ENCODE measurements around the gene GPX6.
"Not testable (repeated sequence)": the region's sequence is repeated elsewhere in the genome, so short reads cannot be mapped to it uniquely, and the experiment has no call there.

The GPX6 gene

GRCh38 chr6:28525496-28526039, 10.0 kb upstream of the GPX6 start, which contains the start of gene GPX5:
Gene GPX5 (plus strand): TSS chr6:28525881. CDS start chr6:28526014, 133 bp downstream.
- FAIRE-seq = no peak

GRCh38 chr6:28523241-28523622, 7.6 kb upstream of the GPX6 start:
- TF ChIP-seq PAX5 (IDR thresholded peaks at IDR 0.05; ENCODE audit: insufficient read depth, low read length, severe bottlenecking) (no peak), POU2F2 (IDR thresholded peaks at IDR 0.05; ENCODE audit: low read depth, low read length) (no peak), POLR2A (IDR thresholded peaks at IDR 0.05; ENCODE audit: low read depth, low read length) (no peak), POLR2AphosphoS5 (IDR thresholded peaks at IDR 0.05; ENCODE audit: low read depth, low read length) (no peak), TAF1 (IDR thresholded peaks at IDR 0.05; ENCODE audit: low read depth, low read length) (no peak), SPI1 (IDR thresholded peaks at IDR 0.05; ENCODE audit: low read depth, low read length) (no peak)
- DNase-seq (ENCODE audit: insufficient read length, low spot score) = no peak
- FAIRE-seq = no peak

More at GRCh38 chr6:28525496-28526039, 10.0 kb upstream of the GPX6 start, which contains the start of gene GPX5:
- no peak for DNase-seq (ENCODE audit: insufficient read length, low spot score)
- TF ChIP-seq TAF1 (IDR thresholded peaks at IDR 0.05; ENCODE audit: low read depth, low read length) = no peak

DNA sequence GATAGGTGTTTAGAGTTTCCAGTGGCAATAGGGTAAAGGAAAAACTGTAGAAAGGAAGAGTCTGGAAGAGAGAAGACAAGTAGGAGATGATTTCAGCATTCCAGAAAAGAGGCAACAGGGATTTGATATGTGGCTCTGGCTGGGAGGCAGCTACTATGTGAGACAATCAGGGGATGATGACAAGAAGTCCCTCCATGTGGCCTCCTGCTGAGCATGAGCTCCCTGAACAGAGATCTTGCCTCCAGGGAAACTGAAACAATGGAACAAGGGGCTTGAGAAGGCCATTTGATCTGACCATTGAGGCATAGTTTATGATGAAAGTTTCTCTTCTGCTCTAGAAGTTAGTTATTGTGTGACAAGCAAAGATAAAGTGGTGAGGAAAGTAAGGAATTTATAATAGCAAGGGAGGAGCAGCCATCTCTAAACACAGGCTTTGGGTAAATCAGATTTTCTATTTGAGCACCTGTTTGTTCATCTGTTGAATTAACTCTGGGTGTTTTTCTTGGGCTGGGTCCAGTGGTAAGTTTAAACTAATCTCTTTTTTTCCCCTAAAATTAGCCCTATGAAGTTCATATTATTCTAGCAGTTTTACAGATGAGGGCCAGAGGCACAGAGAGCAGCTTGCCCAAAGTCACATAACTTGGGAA, 7.1 kb upstream of the GPX6 start:
- TF ChIP-seq POU2F2 (IDR thresholded peaks at IDR 0.05; ENCODE audit: low read depth, low read length) (no peak), POLR2A (IDR thresholded peaks at IDR 0.05; ENCODE audit: low read depth, low read length) (no peak), PAX5 (IDR thresholded peaks at IDR 0.05; ENCODE audit: insufficient read depth, low read length, severe bottlenecking) (no peak), TAF1 (IDR thresholded peaks at IDR 0.05; ENCODE audit: low read depth, low read length) (no peak), POLR2AphosphoS5 (IDR thresholded peaks at IDR 0.05; ENCODE audit: low read depth, low read length) (no peak), SPI1 (IDR thresholded peaks at IDR 0.05; ENCODE audit: low read depth, low read length) (no peak)
- FAIRE-seq (no peak), DNase-seq (ENCODE audit: insufficient read length, low spot score) (no peak)

- DNase-seq (ENCODE audit: insufficient read length, low spot score) (no peak), FAIRE-seq (no peak)
- TF ChIP-seq POLR2A (IDR thresholded peaks at IDR 0.05; ENCODE audit: low read depth, low read length) = no peak
- no peak for TF ChIP-seq TAF1 (IDR thresholded peaks at IDR 0.05; ENCODE audit: low read depth, low read length)
- no peak for TF ChIP-seq SPI1 (IDR thresholded peaks at IDR 0.05; ENCODE audit: low read depth, low read length)
- TF ChIP-seq POU2F2 (IDR thresholded peaks at IDR 0.05; ENCODE audit: low read depth, low read length) = no peak
- no peak for TF ChIP-seq PAX5 (IDR thresholded peaks at IDR 0.05; ENCODE audit: insufficient read depth, low read length, severe bottlenecking)
- TF ChIP-seq POLR2AphosphoS5 (IDR thresholded peaks at IDR 0.05; ENCODE audit: low read depth, low read length) = no peak
Measured at GRCh38 chr6:28517964-28518363, 2.4 kb upstream of the GPX6 start.

GRCh38 chr6:28512387-28512786, 3.2 kb downstream of the GPX6 start:
- not testable (repeated sequence) for DNase-seq (ENCODE audit: insufficient read length, low spot score); FAIRE-seq

- FAIRE-seq = no peak
Measured at GRCh38 chr6:28511628-28512300, 3.8 kb downstream of the GPX6 start.

DNA sequence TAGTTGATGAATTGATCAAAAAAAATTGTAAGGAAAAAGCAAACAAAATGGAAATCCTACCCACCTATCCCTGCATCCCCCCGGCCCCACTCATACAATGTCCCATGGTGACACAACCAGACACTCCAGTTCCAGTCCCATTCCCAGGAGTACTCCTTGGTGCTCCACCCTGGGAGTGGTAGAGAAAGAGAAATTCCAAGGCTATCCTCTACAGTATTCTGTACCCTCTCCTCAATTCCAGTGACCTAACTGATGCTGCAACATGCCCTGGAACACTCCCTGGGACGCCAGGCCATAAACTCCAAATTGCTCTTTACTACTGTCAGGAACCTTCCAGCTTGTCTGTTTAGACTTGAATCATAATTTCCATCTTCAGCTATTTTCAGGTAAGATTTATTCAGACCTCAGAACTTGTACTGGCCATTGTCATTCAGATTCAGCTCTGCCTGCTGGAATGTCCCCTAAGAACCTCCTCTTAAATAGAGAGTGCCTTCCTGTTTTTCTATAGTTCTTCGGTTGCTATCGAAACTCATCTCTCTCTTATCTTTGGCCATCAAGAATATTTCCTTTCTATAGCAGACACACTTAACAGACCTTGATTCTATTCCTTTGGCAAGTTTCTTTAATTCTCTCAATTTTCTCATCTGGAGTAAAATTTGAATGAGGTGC, 8.7 kb downstream of the GPX6 start:
- TF ChIP-seq PAX5 (IDR thresholded peaks at IDR 0.05; ENCODE audit: insufficient read depth, low read length, severe bottlenecking) = no peak
- TF ChIP-seq POLR2A (IDR thresholded peaks at IDR 0.05; ENCODE audit: low read depth, low read length) = no peak
- TF ChIP-seq POU2F2 (IDR thresholded peaks at IDR 0.05; ENCODE audit: low read depth, low read length) = no peak
- no peak for TF ChIP-seq TAF1 (IDR thresholded peaks at IDR 0.05; ENCODE audit: low read depth, low read length)
- no peak for TF ChIP-seq POLR2AphosphoS5 (IDR thresholded peaks at IDR 0.05; ENCODE audit: low read depth, low read length)
- no peak for TF ChIP-seq SPI1 (IDR thresholded peaks at IDR 0.05; ENCODE audit: low read depth, low read length)
- FAIRE-seq = no peak
- DNase-seq (ENCODE audit: insufficient read length, low spot score) = no peak

More at GRCh38 chr6:28511628-28512300, 3.8 kb downstream of the GPX6 start:
- no peak for TF ChIP-seq PAX5 (IDR thresholded peaks at IDR 0.05; ENCODE audit: insufficient read depth, low read length, severe bottlenecking)
- no peak for TF ChIP-seq TAF1 (IDR thresholded peaks at IDR 0.05; ENCODE audit: low read depth, low read length)
- no peak for TF ChIP-seq SPI1 (IDR thresholded peaks at IDR 0.05; ENCODE audit: low read depth, low read length)
- TF ChIP-seq POLR2A (IDR thresholded peaks at IDR 0.05; ENCODE audit: low read depth, low read length) = no peak
- no peak for TF ChIP-seq POLR2AphosphoS5 (IDR thresholded peaks at IDR 0.05; ENCODE audit: low read depth, low read length)
- TF ChIP-seq POU2F2 (IDR thresholded peaks at IDR 0.05; ENCODE audit: low read depth, low read length) = no peak
- no peak for DNase-seq (ENCODE audit: insufficient read length, low spot score)

- FAIRE-seq (no peak), DNase-seq (ENCODE audit: insufficient read length, low spot score) (no peak)
- no peak for TF ChIP-seq POU2F2 (IDR thresholded peaks at IDR 0.05; ENCODE audit: low read depth, low read length)
- TF ChIP-seq SPI1 (IDR thresholded peaks at IDR 0.05; ENCODE audit: low read depth, low read length) = no peak
- TF ChIP-seq POLR2A (IDR thresholded peaks at IDR 0.05; ENCODE audit: low read depth, low read length) = no peak
- TF ChIP-seq TAF1 (IDR thresholded peaks at IDR 0.05; ENCODE audit: low read depth, low read length) = no peak
- TF ChIP-seq POLR2AphosphoS5 (IDR thresholded peaks at IDR 0.05; ENCODE audit: low read depth, low read length) = no peak
- no peak for TF ChIP-seq PAX5 (IDR thresholded peaks at IDR 0.05; ENCODE audit: insufficient read depth, low read length, severe bottlenecking)
Measured at GRCh38 chr6:28505733-28506132, 9.9 kb downstream of the GPX6 start.

DNA sequence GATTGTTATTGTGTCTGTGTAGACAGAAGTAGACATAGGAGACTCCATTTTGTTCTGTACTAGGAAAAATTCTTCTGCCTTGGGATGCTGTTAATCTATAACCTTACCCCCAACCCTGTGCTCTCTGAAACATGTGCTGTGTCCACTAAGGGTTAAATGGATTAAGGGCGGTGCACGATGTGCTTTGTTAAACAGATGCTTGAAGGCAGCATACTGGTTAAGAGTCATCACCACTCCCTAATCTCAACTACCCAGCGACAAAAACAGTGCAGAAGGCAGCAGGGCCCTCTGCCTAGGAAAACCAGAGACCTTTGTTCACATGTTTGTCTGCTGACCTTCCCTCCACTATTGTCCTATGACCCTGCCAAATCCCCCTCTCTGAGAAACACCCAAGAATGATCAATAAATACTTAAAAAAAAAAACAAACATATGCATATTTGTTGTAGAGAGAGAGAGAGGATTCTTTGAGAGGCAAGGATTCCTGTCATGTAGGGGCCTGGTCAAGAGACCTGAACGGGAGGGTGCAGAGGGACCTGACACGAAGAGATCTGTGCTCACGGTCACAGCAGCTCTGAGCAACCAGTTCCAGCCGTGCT, 12.8 kb downstream of the GPX6 start:
- FAIRE-seq; DNase-seq (ENCODE audit: insufficient read length, low spot score): not testable (repeated sequence)

GRCh38 chr6:28502136-28502535, 13.5 kb downstream of the GPX6 start:
- not testable (repeated sequence) for FAIRE-seq; DNase-seq (ENCODE audit: insufficient read length, low spot score)

All from GM12891 (cell line).